Stimulated activated CD4-positive, alpha-beta T cell treated with anti-CD3 and anti-CD28 coated beads, TNF-alpha, amount 100 ng/mL, for 1 hour (primary cell): Measurements from ENCODE around the gene AP2M1.

ENCODE experiments used
- DNase-seq, 3 donors: peaks; one replicate each; pipeline ENCODE4 v3.0.0-alpha.2; 2020; ENCODE audit warnings: low read depth in 3 of 3, low spot score in 1 of 3

AP2M1 gene

GRCh38 chr3:184178521-184179138 is 4.0 kb downstream of the AP2M1 start:
- DNase-seq = no peak

DNA sequence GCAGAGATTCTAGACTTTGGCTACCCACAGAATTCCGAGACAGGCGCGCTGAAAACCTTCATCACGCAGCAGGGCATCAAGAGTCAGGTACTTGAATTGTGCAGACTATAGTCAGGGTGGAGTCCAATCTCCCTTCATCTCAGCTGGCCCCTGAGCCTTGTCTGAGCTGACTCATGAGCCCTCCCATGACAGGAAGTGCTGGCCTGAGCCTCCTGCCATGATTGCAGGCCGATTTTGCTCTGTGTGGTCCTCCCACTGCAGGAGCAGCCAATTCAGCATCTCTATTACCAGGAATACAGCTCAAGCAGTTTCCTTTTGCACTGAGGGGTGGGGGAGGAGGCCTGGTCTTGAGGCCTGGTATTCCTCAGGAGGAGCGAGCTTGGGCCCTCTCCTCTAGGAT is 5.5 kb downstream of the AP2M1 start:
- no peak for DNase-seq

DNA sequence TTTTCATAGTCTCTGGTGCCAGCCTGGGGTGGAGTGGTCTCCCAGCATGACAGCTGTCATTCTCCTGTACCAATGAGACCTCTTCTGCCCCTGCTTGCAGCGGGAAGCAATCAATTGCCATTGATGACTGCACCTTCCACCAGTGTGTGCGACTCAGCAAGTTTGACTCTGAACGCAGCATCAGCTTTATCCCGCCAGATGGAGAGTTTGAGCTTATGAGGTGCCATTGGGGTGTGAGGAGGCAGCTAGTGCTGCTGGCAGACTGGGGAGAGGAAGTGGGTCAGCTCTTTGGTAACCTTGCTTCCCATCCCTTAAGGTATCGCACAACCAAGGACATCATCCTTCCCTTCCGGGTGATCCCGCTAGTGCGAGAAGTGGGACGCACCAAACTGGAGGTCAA is 6.9 kb downstream of the AP2M1 start:
- DNase-seq = no peak

- DNase-seq = no peak
Measured at GRCh38 chr3:184183679-184184078, 9.0 kb downstream of the AP2M1 start.

DNA sequence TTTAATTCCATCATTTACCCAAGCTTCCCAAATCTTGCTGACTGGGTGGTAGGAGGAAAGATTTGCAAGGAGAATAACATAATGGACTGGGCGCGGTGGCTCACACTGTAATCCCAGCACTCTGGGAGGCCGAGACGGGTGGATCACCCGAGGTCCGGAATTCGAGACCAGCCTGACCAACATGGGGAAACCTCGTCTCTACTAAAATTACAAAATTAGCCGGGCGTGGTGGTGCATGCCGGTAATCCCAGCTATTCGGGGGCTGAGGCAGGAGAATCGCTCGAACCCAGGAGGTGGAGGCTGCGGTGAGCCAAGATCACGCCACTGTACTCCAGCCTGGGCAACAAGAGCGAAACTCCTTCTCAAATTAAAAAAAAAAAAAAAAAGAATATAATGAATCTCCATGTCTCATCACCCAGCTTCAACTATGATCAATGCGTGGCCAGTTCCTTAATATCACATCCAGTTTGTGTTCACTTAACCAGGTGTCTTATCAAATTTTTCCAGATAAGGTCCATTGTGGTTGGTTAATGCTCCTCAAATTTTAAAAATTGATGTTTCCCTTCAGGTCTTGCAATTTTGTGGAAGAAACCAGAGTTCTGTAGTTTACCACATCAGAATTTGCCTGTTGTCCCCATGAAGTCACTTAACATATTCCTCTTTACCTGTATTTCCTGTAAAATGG is 10.0 kb downstream of the AP2M1 start:
- DNase-seq = no peak

DNA sequence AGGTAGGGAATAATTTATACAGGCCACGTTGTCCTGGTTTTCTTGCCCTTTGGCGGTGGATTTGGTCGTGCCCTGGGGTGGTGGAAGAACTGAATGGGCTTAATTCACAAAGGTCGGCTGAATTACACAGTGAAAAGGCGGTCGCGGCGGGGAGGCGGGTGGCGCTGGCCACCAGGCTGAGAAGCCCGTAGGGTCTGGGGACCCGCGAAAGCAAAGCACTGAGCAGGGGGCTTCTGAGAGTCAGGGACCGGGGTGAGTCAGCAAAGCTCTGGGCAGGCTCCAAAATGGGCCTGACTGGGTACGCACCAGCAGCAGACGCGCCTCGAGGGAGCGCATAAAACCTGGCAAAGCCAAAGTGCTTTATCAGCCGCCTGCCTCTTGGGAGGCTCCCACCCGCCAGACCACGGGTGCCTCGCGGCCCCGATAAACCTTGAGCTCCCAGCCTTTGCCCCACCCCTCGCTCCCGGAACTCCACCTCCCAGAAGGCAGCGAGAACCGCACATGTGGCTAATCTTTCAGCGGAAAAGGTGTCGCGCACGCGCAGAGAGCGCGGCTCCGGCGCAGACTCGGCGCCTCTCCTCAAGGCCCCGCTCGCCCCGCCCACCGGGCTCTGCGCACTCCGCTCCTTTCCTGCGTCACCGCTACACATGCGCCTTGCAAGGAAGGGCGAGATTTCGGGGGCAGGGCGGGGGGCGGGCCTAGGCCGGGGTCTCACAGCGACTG is 11.0 kb downstream of the AP2M1 start:
- DNase-seq = peak; percentile 98 to 99 (median 99)

DNA sequence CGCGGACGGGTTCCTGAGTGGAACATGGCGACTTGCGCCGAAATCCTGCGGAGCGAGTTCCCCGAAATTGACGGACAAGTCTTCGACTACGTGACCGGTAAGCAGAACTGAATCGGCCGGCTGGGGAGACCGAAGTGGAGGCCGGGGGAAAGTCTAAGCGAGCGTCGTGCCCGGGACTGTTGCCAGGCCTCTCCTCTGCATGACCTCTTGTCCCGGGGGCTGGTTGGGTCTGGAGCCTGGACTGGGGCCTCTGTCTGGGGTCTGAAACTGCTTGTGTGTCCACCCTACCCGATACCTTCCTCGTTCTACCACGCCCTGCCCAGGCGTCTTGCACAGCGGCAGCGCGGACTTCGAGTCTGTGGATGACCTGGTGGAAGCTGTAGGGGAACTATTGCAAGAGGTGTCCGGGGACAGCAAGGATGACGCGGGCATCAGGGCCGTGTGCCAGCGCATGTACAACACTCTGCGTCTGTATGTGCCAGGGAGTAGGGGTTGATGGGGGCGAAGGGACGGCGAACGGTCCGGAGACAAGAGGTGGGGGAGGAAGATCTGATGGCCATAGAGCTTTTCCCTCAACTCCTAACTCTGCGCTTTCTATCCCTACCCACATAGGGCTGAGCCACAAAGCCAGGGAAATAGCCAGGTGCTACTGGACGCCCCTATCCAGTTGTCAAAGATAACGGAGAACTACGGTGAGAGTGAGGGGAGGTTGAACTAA is 11.7 kb downstream of the AP2M1 start, which contains the start of gene ABCF3:
ABCF3 (plus strand) TSS at position 16 of the 718 bp plus-strand sequence; CDS start at position 25, 9 bp downstream.
- no peak for DNase-seq

DNA sequence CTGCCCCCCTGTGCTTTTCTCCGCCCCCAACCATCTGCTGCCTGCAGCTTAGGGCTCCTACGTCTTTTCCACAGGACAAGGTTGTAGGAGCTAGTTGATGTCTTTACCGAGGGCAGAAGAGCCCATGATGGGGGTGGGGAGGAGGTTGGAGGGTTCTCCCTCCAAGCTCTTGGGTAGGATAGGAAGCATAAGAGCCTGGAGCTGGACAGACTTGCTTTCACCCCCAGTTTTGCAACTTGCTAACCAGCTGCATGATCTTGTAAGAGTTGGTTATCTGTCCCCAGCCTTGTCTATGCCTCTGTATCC is 12.2 kb downstream of the AP2M1 start:
- DNase-seq = no peak

DNA sequence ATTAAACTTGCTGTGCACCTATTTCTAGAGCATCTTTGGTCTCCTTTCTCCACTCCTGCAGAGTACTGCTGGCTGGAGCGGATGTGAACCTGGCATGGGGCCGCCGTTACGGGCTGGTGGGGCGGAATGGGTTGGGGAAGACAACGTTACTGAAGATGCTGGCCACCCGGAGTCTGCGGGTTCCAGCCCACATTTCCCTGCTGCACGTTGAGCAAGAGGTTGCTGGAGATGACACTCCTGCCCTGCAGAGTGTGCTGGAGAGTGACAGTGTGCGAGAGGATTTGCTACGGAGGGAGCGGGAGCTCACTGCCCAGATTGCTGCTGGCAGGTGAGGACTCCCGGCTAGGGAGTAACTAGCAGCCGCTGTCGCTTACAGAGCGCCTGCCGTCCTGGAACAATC is 13.4 kb downstream of the AP2M1 start:
- DNase-seq = no peak

GRCh38 chr3:184189421-184189820 is 14.8 kb downstream of the AP2M1 start:
- no peak for DNase-seq

DNA sequence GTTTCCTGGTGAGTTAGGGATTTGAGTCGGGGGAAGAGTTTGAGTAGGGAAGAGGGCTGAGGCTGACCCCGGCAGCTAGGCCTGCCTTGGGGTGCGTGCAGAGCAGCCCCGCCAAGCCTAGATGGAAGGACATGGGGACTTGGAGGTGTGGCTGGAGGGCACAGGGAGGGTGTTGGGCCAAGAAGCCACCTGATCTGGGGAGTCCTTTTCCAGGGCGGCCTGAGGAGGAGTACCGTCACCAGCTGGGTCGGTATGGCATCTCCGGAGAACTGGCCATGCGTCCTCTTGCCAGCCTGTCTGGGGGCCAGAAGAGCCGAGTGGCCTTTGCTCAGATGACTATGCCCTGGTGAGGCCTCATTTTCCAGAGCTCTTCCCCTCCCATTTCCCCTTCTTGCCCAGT is 18.2 kb downstream of the AP2M1 start:
- DNase-seq = no peak

DNA sequence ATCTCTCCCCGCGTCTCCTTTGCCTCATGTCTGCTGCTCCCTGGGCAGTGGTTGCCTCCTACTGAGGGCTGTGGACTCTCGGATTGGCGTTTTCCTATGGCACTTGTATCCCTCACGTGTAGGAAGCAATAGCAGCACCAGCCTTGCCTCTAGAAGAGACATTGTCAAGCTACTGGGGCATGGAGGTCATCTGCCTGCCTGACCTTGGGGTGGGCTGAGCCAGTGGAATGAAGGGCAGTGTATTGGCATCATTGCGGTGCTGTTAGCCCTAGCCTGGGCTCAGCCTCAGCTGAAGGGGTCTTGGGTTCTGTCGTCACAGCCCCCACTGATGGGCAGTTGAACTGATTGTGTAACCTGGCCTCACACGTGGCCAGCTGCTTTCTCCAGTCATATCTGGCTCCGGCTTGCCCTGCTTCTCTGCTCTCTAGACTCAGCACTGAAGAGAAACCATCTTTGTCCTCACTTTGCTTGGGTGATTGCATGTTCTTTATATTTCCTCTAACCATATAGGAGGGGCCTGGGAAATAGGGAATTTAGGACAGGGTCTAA is 19.4 kb downstream of the AP2M1 start:
- DNase-seq = no peak

GRCh38 chr3:184196536-184196935 is 21.9 kb downstream of the AP2M1 start:
- no peak for DNase-seq

GRCh38 chr3:184198509-184198908 is 23.9 kb downstream of the AP2M1 start:
- DNase-seq = no peak

DNA sequence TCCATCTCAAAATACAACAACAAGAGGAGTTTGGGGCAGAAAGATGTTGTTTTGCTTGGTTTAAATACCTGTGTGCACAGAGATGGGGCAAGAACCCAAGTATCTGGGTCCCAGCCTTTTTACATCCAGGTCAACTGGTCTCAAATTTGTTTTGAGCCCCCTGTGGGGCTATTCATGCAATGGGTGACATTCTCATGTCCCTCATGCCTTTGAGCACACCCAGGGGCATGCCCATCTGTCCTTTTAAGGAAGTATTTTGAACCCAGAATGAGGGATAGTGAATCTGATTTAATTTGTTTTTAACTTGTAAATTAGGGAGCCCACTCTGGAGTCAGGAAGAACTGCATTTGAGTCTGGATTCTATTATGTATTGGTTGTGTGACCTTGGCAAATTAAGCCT is 26.2 kb downstream of the AP2M1 start:
- no peak for DNase-seq

DNA sequence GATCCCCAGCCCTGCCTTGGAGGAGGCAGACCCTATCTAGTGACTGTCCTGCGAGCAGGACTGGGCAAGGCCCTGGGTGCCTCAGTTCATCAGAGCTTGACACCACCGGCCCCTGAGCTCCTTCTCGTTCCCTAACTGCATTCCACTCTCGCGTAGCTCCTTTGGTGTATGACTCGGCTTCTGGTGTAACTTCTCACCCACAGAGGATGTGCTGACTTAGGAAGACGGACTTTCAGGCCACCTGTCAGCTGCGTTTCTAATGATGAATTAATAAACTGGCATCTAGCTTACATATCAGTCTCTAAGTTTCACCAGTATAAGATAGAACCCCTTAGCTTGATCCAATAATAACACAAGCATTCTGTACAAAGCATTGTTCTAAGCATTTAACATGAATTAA is 28.9 kb downstream of the AP2M1 start:
- no peak for DNase-seq

- no peak for DNase-seq
Measured at GRCh38 chr3:184209146-184209923, 34.7 kb downstream of the AP2M1 start.

DNA sequence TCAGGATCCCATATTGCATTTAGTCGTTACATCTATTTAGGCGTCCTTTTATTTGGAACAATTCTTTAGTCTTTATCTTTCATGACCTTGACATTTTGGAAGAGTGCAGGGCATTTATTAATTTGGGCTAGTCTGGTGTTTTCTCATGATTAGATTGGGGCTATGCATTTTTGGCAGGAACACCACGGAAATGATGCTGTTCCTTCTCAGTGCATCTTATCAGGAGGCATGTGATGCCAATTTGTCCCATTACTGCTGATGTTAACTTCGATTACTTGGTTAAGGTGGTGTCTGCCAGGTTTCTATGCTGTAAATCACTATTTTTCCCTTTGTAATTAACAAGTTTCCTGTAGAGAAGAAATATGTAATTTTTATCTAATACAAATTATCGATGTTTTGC is 36.6 kb downstream of the AP2M1 start:
- DNase-seq = no peak

GRCh38 chr3:184211718-184212117 is 37.1 kb downstream of the AP2M1 start:
- DNase-seq = no peak

DNA sequence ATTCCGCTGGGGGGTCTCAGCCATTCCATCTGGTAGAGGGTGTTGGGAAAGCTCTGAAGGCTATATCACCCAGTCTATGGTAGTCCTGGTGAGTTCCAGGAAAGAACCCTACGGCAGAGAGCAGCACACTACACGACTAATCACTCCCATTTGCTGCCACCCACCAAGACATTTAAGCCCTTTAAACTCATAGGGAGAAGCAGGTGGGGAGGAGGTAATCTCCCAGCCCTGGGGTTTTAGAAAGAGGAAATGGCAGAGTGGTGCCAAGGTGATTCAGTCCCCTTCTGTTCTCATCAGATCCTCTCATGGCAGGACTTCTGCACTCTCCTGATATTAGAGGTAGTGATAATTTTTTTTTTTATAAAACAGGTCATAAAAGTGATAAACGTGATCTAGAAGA is 44.2 kb downstream of the AP2M1 start:
- DNase-seq = no peak

- DNase-seq = no peak
Measured at GRCh38 chr3:184222521-184222920, 47.9 kb downstream of the AP2M1 start.
